IMR-90 (cell line): ENCODE measurements around the gene VIT. TPM values are rescaled to one million over a fixed set of nuclear protein-coding genes. Genes with fewer than 3 reads are reported as not detected.

Source experiments
- ATAC-seq: fragments of 200-7000 bp; cut with Tn5 transposase; 2 replicates; pipeline ENCODE4 v1.9.1; 2020; ENCODE audit warnings: low read depth, mild to moderate bottlenecking, moderate library complexity
- BruUV-seq: library from RNA; stranded (reverse); fragments of 400-500 nt; replicated peaks from 2 replicates; lab custom pipeline; 2021; lab: Mats Ljungman, UMichigan
- CTCF ChIA-PET: fragments of 300-600 bp; formaldehyde crosslinking; extraction: SDS; loops from one replicate; lab custom pipeline; 2021; ENCODE audit warnings: antibody characterized with exemption; lab: Yijun Ruan, JAX
- POLR2A ChIA-PET: fragments of 300-600 bp; sonication (Branson Sonifier 250); formaldehyde crosslinking; loops from one replicate; lab custom pipeline; 2022; ENCODE audit warnings: antibody characterized with exemption; ENCODE audit not compliant: unreplicated experiment; lab: Charles Lee
- DNase-seq: peaks from one replicate; pipeline ENCODE4 v3.0.0; 2013
- H2AFZ ChIP-seq: replicated peaks from 2 replicates; pipeline ENCODE3; 2013; ENCODE audit warnings: low read length, mild to moderate bottlenecking; ENCODE audit not compliant: poor library complexity
- H2AK5ac ChIP-seq: 2 replicates; pipeline ENCODE4 v1.6.1; 2013; ENCODE audit warnings: low read depth, low read length, inconsistent platforms
- H2AK9ac ChIP-seq: replicated peaks from 2 replicates; pipeline ENCODE3; 2013; ENCODE audit warnings: mild to moderate bottlenecking, low read depth, low read length, moderate library complexity; ENCODE audit not compliant: poor library complexity
- H2BK120ac ChIP-seq: 2 replicates; pipeline ENCODE4 v1.6.1; 2013; ENCODE audit warnings: low read depth, low read length, inconsistent platforms
- H2BK15ac ChIP-seq: 3 replicates; pipeline ENCODE4 v1.6.1; 2013; ENCODE audit warnings: low read depth, low read length, inconsistent platforms
- H2BK20ac ChIP-seq: 2 replicates; pipeline ENCODE4 v1.6.1; 2013; ENCODE audit warnings: low read depth, mild to moderate bottlenecking, inconsistent platforms, low read length, moderate library complexity
- H2BK5ac ChIP-seq: 2 replicates; pipeline ENCODE4 v1.6.1; 2013; ENCODE audit warnings: mild to moderate bottlenecking, low read depth, low read length, inconsistent platforms; ENCODE audit not compliant: poor library complexity, severe bottlenecking
- H3K14ac ChIP-seq: replicated peaks from 2 replicates; pipeline ENCODE4 v1.6.1; 2013; ENCODE audit warnings: low read depth, low read length, inconsistent platforms
- H3K18ac ChIP-seq: 2 replicates; pipeline ENCODE4 v1.6.1; 2013; ENCODE audit warnings: low read depth, low read length, control low read depth
- H3K23ac ChIP-seq: 2 replicates; pipeline ENCODE4 v1.6.1; 2013; ENCODE audit warnings: low read depth, low read length, inconsistent platforms
- H3K27ac ChIP-seq: 2 replicates; pipeline ENCODE4 v1.5.1; 2013; ENCODE audit warnings: mild to moderate bottlenecking, control low read depth, low read length; ENCODE audit not compliant: insufficient read depth
- H3K27me3 ChIP-seq: 2 replicates; pipeline ENCODE4 v1.6.1; 2013; ENCODE audit warnings: low read length; ENCODE audit not compliant: control insufficient read depth, insufficient read depth
- H3K36me3 ChIP-seq: 2 replicates; pipeline ENCODE4 v1.6.1; 2013; ENCODE audit warnings: low read length, mixed read lengths; ENCODE audit not compliant: control insufficient read depth, insufficient read depth
- H3K4ac ChIP-seq: 2 replicates; pipeline ENCODE4 v1.6.1; 2013; ENCODE audit warnings: low read depth, low read length, inconsistent platforms
- H3K4me1 ChIP-seq: 2 replicates; pipeline ENCODE4 v1.6.1; 2013; ENCODE audit warnings: low read length, mixed read lengths; ENCODE audit not compliant: control insufficient read depth, insufficient read depth
- H3K4me2 ChIP-seq: 2 replicates; pipeline ENCODE4 v1.6.1; 2013; ENCODE audit warnings: low read depth, mild to moderate bottlenecking, control low read depth, low read length, moderate library complexity
- H3K4me3 ChIP-seq: 2 replicates; pipeline ENCODE4 v1.5.1; 2013; ENCODE audit warnings: low read depth, mild to moderate bottlenecking, control low read depth, low read length, moderate library complexity; ENCODE audit not compliant: insufficient read depth
- H3K56ac ChIP-seq: 2 replicates; pipeline ENCODE4 v1.6.1; 2013; ENCODE audit warnings: low read length, inconsistent platforms; ENCODE audit not compliant: insufficient read depth; ENCODE audit errors: extremely low read depth
- H3K79me1 ChIP-seq, 2 experiments: 2 replicates each; pipeline ENCODE4 v1.6.1; 2013; ENCODE audit warnings: low read length in 2 of 2, inconsistent platforms in 1 of 2, low read depth in 1 of 2
- H3K9ac ChIP-seq: 2 replicates; pipeline ENCODE4 v1.6.1; 2013; ENCODE audit warnings: low read depth, low read length, control low read depth
- H3K9me1 ChIP-seq: 2 replicates; pipeline ENCODE4 v1.6.1; 2013; ENCODE audit warnings: low read length, inconsistent platforms; ENCODE audit not compliant: insufficient read depth
- H3K9me3 ChIP-seq: 2 replicates; pipeline ENCODE4 v1.6.1; 2013; ENCODE audit warnings: low read length; ENCODE audit not compliant: control insufficient read depth, insufficient read depth
- H4K20me1 ChIP-seq: 2 replicates; pipeline ENCODE4 v1.6.1; 2013; ENCODE audit warnings: low read length, inconsistent platforms; ENCODE audit not compliant: insufficient read depth
- H4K5ac ChIP-seq: 2 replicates; pipeline ENCODE4 v1.6.1; 2013; ENCODE audit warnings: mild to moderate bottlenecking, low read depth, low read length, control low read depth
- H4K8ac ChIP-seq, 2 experiments: 2 replicates each; pipeline ENCODE4 v1.6.1; 2013; ENCODE audit warnings: low read depth in 2 of 2, low read length in 2 of 2, control low read depth in 1 of 2, inconsistent platforms in 1 of 2
- H4K91ac ChIP-seq: 2 replicates; pipeline ENCODE4 v1.6.1; 2013; ENCODE audit warnings: low read depth, low read length, inconsistent platforms; ENCODE audit not compliant: insufficient read depth
- CHD1 ChIP-seq: IDR thresholded peaks from 2 replicates; pipeline ENCODE4 v1.6.1; 2012; ENCODE audit warnings: low read depth, low read length, improper control_type of control experiment
- CTCF ChIP-seq: conservative IDR thresholded peaks from 2 replicates; pipeline ENCODE4 v1.5.1; 2012; ENCODE audit warnings: mild to moderate bottlenecking, low read depth, low read length, improper control_type of control experiment
- ELK1 ChIP-seq: fragments of 150-350 bp; IDR thresholded peaks from 2 replicates; pipeline ENCODE4 v1.6.1; 2016; ENCODE audit warnings: low read depth, mild to moderate bottlenecking, low read length, moderate library complexity, borderline replicate concordance
- MAZ ChIP-seq: IDR thresholded peaks from 2 replicates; pipeline ENCODE4 v1.6.1; 2012; ENCODE audit warnings: low read depth, mild to moderate bottlenecking, low read length, improper control_type of control experiment, moderate library complexity, borderline replicate concordance
- MXI1 ChIP-seq: IDR thresholded peaks from 2 replicates; pipeline ENCODE4 v1.6.1; 2012; ENCODE audit warnings: low read depth, mild to moderate bottlenecking, low read length, moderate library complexity, borderline replicate concordance
- POLR2A ChIP-seq: IDR thresholded peaks from 2 replicates; pipeline ENCODE4 v1.6.1; 2012; ENCODE audit warnings: mild to moderate bottlenecking, low read depth, low read length
- WGBS, 2 experiments: methylation state at CpG; one replicate each; pipeline versions ENCODE4 v1.1.5 to v1.1.7; 2013; ENCODE audit warnings: missing lambda C conversion rate in 2 of 2; ENCODE audit not compliant: insufficient read length in 1 of 2; ENCODE audit errors: extremely low coverage in 2 of 2; 5-methylcytosine and 5-hydroxymethylcytosine counted together
- dilution Hi-C: fragments of 300-500 bp; cut with HindIII; formaldehyde crosslinking; loops from one replicate; pipeline ENCODE4 v1.14.3; 2018; ENCODE audit warnings: low sequenced_read_pairs; ENCODE audit not compliant: unreplicated experiment
- in situ Hi-C: fragments of 300-500 bp; cut with MboI; formaldehyde crosslinking; loops from 3 replicates; pipeline ENCODE4 v1.14.3; 2019; ENCODE audit warnings: low sequenced_read_pairs, inconsistent platforms, mixed read lengths
- intact Hi-C: fragments of 100-400 bp; cut with micrococcal nuclease; formaldehyde crosslinking; loops from 2 replicates; pipeline ENCODE4 v1.10.0; 2022
- polyA plus RNA-seq, 3 experiments: library from polyadenylated mRNA; depleted of rRNA; stranded (reverse); fragments of >200 nt; gene quantifications; 2 replicates each; pipeline ENCODE4 v1.2.3, GENCODE V29; 2012; ENCODE audit warnings: low replicate concordance in 1 of 3
- total RNA-seq: library from RNA; depleted of rRNA; stranded (reverse); fragments of >200 nt; gene quantifications from 2 replicates; pipeline ENCODE4 v1.2.3, GENCODE V29; 2012

VIT gene
- total and polyA plus RNA-seq, 2 of the 4 experiments (the other 2 are of a cell fraction) = under 0.01 TPM; not detected in 1

- H3K79me1 ChIP-seq = no peaks in the 10 kb centered on the region
- no peak overlapping the region for H2AFZ ChIP-seq
- 40% methylated on average over 1 of the region's 5 CpGs; no CpG with 5 or more reads in 1 of the 2 experiments for whole genome bisulfite sequencing, 2 experiments
- no peak for TF ChIP-seq CTCF
- no peak for TF ChIP-seq MXI1
- no peak for TF ChIP-seq MAZ
- TF ChIP-seq ELK1 = no peak
- no peak for TF ChIP-seq POLR2A
- no peak for TF ChIP-seq CHD1
- H3K4me3 ChIP-seq = no peak overlapping the region
- H2BK20ac ChIP-seq = no peak overlapping the region
- H3K23ac ChIP-seq = no peak overlapping the region
- in situ Hi-C loops = no loop called here
- POLR2A ChIA-PET = no interaction called here
- BruUV-seq = no TSS peak
- 0 out of 2 replicates have a peak overlapping the region, but pooled peaks have one; percentile 1 for H2BK120ac ChIP-seq
- H3K4me2 ChIP-seq = no peak overlapping the region
- DNase-seq (peak; percentile 20), ATAC-seq (peak; percentile 44)
- H2AK5ac ChIP-seq = no peak overlapping the region
- H3K27me3 ChIP-seq = no peaks in the 10 kb centered on the region
- H3K9ac ChIP-seq = no peak overlapping the region
- H3K56ac ChIP-seq = no peak overlapping the region
- no peaks in the 10 kb centered on the region for H4K20me1 ChIP-seq
- no peak overlapping the region for H2BK5ac ChIP-seq
- no peak overlapping the region for H4K91ac ChIP-seq
- no peaks in the 10 kb centered on the region for H3K9me3 ChIP-seq
- H3K14ac ChIP-seq = no peak overlapping the region
- no peak overlapping the region for H2AK9ac ChIP-seq
- dilution Hi-C loops = no loop called here
- H3K36me3 ChIP-seq = no peaks in the 10 kb centered on the region
- H3K4me1 ChIP-seq = peaks cover 3% of the 10 kb centered on the region; the same call in 1 of the 2 replicates
- H3K4ac ChIP-seq = no peak overlapping the region
- H3K9me1 ChIP-seq = no peaks in the 10 kb centered on the region
- H3K18ac ChIP-seq = no peak overlapping the region
- no peak overlapping the region for H2BK15ac ChIP-seq
- intact Hi-C loops = no loop called here
- H3K27ac ChIP-seq = no peak overlapping the region
- H4K8ac ChIP-seq = no peak overlapping the region
- no peak overlapping the region for H4K5ac ChIP-seq
- CTCF ChIA-PET = no interaction called here
These were observed 4.9 kb downstream of the VIT start for GRCh38 chr2:36701391-36701795.
